Left colon (tissue), 2 donors: ENCODE results near the gene NPTXR. TPM values are rescaled to one million over a fixed set of nuclear protein-coding genes. Genes with fewer than 3 reads are reported as not detected.
"Not testable (repeated sequence)": the region's sequence is repeated elsewhere in the genome, so short reads cannot be mapped to it uniquely, and the experiment has no call there.

Source experiments
- ATAC-seq: fragments of 200-7000 bp; cut with Tn5 transposase; one replicate; pipeline ENCODE4 v1.9.1; 2020; ENCODE audit warnings: mild to moderate bottlenecking, moderate library complexity
- DNase-seq, 2 donors: peaks; one replicate each; pipeline ENCODE4 v3.0.0-alpha.2; 2020
- intact Hi-C, 2 donors: fragments of 100-400 bp; cut with DNase I in 1 of 2; cut with micrococcal nuclease in 1 of 2; formaldehyde crosslinking; loops; one replicate each; pipeline versions ENCODE4 v1.11.2 to v1.14.0; 2022; cut with DNase I, micrococcal nuclease
- total RNA-seq, 2 donors: library from RNA; stranded (reverse); fragmentation: NEBNext Ultra II Directional; extraction: Animal tissue kit (Norgen Biotek cat#: 25700); gene quantifications; one replicate each; pipeline ENCODE4 v1.2.1, GENCODE V29; 2021
- donor health status: DM: no; HTN: no; CAD: no.
- donor health status: DM: yes; HTN: yes; CAD: no.

The NPTXR gene
- total RNA-seq, 2 donors from 2014 or later: 0.46 to 2.5 TPM

DNA sequence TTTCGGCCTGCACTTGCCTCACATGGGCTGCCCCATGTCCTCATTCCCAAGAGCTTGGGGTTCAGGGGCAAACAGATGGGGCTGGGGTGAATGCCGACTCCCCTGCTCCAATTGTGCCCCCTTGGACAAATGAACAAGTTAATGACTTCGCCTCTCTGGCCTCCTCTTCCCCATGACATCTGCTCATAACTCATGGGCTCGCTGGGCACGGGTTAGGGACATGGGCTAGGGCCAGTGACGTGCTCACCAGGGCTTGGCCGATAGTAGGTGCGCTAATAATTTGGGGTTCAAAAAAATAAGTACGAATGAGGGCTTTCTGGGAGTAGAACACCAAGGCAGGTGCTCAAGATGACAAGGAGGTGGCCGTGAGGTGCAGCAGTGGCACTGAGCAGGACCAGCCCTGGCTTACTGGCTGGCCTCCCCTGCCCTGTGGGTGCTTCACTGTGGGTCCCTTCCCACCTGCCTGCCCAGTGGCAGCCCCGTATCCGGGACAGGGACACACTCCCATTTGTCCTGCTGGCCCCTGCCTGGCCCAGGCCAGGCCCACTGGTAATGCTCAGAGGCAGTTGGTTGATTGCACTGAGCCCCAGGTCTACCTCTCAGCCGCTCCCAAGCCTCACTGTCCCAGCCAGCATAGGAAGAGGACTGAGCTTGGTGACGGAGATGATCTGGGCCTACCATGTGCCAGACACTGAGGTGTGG, 15.9 kb upstream of the NPTXR start:
- no peak for ATAC-seq
- intact Hi-C loops: no loop called here

GRCh38 chr22:38858492-38858891, 14.7 kb upstream of the NPTXR start:
- DNase-seq (no peak), ATAC-seq (no peak)
- intact Hi-C loops: no loop called here

More for the DNA sequence above, 15.9 kb upstream of the NPTXR start:
- no peak for DNase-seq

- ATAC-seq, DNase-seq, intact Hi-C loops: not testable (repeated sequence)
These were observed 10.6 kb upstream of the NPTXR start for GRCh38 chr22:38854476-38854875.

GRCh38 chr22:38853883-38854282, 10.1 kb upstream of the NPTXR start:
- intact Hi-C loops, ATAC-seq, DNase-seq: not testable (repeated sequence)

GRCh38 chr22:38853196-38853651, 9.4 kb upstream of the NPTXR start:
- DNase-seq: no peak
- ATAC-seq: no peak
- intact Hi-C loops: no loop called here

DNA sequence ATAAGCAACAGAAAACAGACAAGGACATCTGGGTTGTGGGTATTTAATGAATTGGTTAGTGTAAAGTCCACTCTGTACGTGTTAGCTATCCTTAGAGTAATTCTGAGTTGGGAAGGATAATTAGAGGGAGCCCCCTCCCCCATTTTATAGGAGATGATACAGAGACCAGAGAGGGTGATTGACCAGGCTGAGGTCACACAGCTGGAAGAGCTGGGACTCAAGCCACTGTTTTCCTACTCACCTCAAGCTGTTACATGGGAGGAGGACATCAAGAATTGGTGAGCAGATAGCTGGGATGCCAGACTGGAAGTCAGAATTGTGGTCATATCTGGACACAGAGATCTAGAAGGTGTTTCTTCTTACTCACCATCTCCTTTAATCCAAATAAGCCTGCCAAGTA, 8.7 kb upstream of the NPTXR start:
- DNase-seq: no peak
- ATAC-seq: no peak
- intact Hi-C loops: no loop called here

DNA sequence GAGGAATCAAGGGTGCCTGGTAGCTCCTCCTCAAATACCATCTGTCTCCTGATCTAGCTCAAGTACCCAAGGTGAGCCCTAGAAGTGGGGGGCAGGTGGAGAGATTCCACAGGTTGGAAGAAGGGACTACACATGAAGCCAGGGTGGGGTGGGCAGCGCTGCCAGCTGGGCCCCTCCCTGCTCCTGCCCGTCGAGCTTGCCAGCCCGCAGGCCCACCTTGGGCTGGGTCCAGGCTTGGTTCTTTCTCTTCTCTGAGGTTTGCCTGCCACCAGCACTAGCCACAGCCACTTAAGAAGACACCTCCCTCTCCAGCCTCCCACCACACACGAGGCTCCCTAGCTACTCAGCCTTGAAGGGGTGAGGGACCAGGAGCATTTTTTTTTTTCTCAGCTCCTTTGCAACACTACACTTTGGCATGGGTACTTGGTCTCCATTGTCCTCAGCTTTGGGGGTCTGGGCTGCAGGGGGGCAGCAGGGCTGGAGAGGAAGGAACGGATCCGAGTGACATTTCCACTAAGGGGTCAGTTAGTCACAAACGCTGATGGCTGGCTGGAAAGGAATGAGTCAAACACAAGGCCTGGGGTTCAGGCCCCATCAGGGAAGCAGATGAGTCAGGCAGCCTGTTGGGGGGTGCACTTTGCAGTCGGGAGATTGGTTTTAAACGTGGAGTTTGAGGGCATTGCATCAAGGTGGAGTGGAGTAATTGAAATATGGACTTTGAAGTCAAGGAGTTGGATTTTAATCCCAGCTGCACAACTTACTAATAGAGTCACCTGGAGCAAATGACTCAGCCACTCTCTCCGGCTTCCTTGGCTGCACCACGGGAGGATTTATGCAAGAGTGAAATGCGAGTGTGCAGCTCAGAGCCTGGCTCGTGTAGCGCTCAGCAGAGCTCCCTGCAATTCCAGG, 7.4 kb upstream of the NPTXR start:
- DNase-seq: no peak

DNA sequence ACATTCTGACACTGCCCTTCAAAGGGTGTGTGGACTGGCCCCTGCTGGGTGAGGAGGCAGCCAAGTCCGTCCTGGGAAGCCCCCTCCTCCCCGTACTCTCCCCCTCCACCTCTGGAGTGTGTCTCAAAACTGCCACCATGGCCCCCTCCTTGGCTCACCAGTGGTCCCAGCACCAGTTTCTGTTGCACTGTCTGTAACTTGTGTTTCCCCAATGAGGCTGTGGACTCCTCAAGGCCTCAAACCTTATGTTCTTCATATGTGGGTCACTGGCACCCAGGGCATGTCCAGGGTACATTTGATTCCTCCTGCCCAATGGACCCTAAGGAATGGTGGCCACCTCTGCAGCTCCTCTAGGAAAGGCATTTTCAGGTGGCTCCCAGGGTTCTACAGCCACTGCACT, 6.6 kb upstream of the NPTXR start:
- DNase-seq: no peak
- no peak for ATAC-seq
- intact Hi-C loops: no loop called here

More for the DNA sequence above, 7.4 kb upstream of the NPTXR start:
- intact Hi-C loops: no loop called here
- ATAC-seq: no peak

DNA sequence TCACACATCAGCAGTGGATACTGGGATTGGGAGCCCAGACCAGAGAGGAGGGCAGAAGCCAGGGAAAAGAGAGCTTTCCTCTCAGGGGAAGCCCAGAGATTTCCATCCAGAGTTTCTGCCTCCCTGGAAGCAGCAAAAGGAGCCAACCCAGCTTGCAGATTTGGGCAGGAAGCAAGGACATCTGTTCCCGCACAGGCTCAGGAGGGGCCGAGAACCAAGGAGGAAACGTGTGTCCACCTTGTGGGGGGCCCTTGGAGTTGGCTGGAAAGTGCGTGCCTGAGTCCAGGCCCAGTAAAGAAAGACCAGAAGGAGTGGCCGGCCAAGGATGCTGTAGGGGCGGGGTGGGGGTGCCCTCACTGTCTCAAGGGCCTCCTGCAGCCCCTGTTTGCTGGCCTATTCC, 6.0 kb upstream of the NPTXR start:
- no peak for ATAC-seq
- no peak for DNase-seq
- intact Hi-C loops: loop anchor here in 1 of 2 donors (10.0 kb wide), 1 partner anchor 65 kb away; no protein-coding TSS in a partner anchor

DNA sequence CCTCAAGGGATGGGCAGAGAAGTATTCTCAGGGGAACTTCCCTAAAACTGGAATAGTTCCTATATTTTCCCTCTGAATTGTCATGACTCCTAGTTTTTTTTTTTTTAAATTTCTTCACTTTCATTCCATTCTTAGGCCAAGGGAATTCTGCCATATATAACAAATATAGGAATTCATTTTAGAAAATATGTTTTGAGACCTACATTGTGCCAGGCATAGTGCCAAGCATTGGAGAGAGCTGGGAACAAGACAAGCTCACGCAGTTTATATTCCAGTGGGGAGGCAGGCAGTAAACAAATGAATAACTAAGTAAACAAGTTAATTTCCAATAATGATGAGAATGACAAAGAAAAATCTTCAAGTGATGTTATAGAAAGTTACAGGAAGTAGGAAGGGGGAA, 2.6 kb upstream of the NPTXR start:
- intact Hi-C loops: loop anchor here in 1 of 2 donors (10.0 kb wide), 1 partner anchor 62 kb away; no protein-coding TSS in a partner anchor
- DNase-seq: no peak
- no peak for ATAC-seq

DNA sequence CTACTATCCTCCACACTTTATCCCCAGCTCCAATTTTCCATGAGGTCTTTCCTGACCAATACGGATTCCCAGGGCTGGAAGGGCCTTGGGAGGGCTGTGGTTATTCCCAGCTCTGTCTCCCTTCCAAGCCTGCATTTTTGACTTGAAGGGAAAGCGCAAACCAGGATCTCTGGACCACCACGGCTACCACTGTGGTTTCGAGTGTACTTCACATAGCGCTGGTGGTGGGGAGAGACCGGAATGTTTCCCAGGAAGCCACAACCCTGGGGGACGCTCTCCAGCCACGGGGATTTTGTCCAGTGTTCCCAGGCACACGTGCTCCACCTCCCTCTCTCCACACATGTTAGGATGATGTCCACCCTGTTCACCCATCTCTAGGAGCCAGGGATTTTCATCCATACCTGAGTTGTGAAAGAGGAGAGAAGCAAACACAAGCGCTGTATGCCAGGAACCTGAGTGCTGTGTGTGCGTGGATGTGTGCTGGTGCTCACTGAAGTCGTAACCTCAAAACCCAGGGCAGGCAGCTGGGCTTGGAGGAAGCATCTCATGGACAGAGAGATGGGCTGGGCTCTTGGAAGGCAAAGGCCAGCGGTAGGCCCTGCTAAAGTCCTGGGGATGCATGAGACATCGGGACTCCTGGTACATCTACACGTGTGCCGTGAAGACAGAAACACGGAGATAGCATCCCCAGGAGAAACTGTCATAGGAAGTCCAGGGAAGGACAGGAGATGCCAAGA, 1.3 kb upstream of the NPTXR start:
- intact Hi-C loops: loop anchor here in 1 of 2 donors (10.0 kb wide), 1 partner anchor 60 kb away; no protein-coding TSS in a partner anchor
- DNase-seq (no peak), ATAC-seq (no peak)

- DNase-seq (no peak), ATAC-seq (no peak)
- intact Hi-C loops: loop anchor here in 1 of 2 donors (10.0 kb wide), 1 partner anchor 60 kb away; no protein-coding TSS in a partner anchor
These were observed 631 bp upstream of the NPTXR start for GRCh38 chr22:38844315-38845003.

- ATAC-seq (peak; percentile 73), DNase-seq (peak in 1 of 2 donors; percentile 43)
- intact Hi-C loops: loop anchor here in 1 of 2 donors (10.0 kb wide), 1 partner anchor 58 kb away; no protein-coding TSS in a partner anchor
These were observed 599 bp downstream of the NPTXR start for GRCh38 chr22:38843201-38843656.

DNA sequence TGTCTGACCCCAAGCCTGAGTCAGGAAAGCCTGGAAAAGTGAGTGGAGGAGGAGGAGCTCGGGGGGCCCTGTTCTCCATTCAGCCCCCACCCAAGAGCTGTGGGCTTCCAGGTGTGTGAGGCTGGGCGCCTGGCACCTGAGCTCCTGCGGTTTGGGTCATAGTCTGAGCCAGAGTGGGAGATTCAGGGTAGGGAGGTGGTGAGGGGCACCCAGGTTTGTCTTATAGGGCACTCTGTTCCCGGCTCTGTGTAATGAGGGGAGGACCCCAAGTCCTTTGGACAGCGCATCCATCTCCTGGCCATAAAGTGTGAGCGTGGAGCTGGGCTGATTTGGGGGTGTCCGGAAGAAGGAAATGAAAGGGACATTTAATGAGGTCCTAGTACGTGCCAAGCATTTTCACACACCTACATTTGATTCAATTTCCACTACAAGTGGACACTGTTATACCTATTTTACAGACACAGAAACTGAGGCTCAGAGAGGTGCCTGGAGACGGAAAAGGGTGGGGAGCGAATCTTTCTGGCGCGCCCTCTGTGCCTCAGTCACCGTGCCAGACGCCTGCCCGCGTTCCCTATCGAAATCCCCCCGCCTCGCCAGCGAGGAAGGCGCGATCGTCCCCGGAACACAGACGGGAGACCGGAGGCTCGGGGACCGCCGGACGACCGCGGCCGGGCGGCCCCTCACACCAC, 1.2 kb downstream of the NPTXR start:
- ATAC-seq (no peak), DNase-seq (no peak)
- intact Hi-C loops: loop anchor here in 1 of 2 donors (10.0 kb wide), 1 partner anchor 58 kb away; no protein-coding TSS in a partner anchor

DNA sequence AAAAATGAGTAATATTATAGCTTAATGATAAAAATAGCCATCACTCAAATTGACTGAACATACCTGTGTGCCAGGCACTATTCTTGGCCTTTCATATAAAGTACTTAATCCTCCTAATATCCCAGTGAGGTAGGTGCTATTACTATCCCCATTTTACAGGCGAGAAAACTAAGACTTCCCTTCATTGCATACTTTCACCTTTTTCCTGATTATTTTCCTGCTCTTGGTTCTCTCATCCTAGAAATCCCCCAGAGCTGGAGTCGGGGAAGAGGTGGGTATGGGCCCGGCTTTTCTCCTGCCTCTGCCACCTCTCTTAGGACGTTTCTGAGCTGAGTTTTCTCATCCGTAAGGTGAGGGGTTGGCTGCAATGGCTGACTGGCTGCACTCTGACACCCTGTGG, 2.2 kb downstream of the NPTXR start:
- intact Hi-C loops: loop anchor here in 1 of 2 donors (10.0 kb wide), 1 partner anchor 57 kb away; no protein-coding TSS in a partner anchor
- DNase-seq (no peak), ATAC-seq (no peak)

DNA sequence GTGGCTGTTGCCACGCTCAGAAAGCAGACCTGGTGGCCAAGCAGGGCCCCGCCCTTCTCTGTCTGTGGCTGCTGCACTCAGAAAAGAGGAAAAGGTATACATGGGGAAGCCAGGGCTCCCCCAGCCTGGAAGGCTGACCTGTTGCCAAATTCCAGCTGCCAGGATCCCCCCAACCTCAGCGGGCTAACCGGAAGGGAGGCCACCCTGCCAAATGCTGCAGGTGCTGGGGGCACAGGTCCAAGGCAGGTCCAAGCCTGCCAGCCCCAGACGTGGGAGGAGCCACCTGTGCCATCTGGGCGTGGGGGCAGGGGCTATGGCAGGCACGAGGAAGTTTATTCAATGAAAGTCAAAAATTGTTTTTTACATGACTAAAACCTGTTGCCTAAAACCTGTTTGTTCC, 2.6 kb downstream of the NPTXR start:
- ATAC-seq (no peak), DNase-seq (no peak)
- intact Hi-C loops: loop anchor here in 1 of 2 donors (10.0 kb wide), 1 partner anchor 56 kb away; no protein-coding TSS in a partner anchor

GRCh38 chr22:38840129-38840528, 3.7 kb downstream of the NPTXR start:
- ATAC-seq (no peak), DNase-seq (no peak)
- intact Hi-C loops: loop anchor here in 1 of 2 donors (10.0 kb wide), 1 partner anchor 55 kb away; no protein-coding TSS in a partner anchor
